ENCODE data around the gene MGMT. TPM values are rescaled to one million over a fixed set of nuclear protein-coding genes. Genes with fewer than 3 reads are reported as not detected.

The MGMT gene
- total and polyA plus RNA-seq, 9 of the 15 experiments (the other 6 are each of a cell fraction or from before 2014, with no cell fraction given), result 0.03 to 0.29 (median 0.11) TPM; not detected in 4

DNA sequence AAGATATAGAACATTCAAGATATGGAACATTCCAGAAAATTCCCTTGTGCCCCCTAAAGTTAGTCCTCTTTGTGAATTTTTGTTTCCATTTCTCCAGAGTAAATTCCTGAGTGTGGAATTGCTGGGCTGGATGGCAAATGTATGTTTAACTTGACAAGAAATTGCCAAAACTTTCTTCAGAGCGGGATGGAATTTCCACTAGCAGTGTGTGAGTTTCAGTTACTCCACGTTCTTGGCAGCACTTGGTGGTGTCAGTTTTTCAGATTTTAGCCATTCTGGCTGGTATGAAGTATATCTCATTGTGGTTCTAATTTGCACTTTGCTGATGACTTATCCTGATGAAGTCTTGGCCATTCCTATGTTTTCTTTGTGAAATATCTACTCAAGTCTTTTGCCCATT is 71.2 kb downstream of the MGMT start (continued):
- TF ChIP-seq, protein P1, sequence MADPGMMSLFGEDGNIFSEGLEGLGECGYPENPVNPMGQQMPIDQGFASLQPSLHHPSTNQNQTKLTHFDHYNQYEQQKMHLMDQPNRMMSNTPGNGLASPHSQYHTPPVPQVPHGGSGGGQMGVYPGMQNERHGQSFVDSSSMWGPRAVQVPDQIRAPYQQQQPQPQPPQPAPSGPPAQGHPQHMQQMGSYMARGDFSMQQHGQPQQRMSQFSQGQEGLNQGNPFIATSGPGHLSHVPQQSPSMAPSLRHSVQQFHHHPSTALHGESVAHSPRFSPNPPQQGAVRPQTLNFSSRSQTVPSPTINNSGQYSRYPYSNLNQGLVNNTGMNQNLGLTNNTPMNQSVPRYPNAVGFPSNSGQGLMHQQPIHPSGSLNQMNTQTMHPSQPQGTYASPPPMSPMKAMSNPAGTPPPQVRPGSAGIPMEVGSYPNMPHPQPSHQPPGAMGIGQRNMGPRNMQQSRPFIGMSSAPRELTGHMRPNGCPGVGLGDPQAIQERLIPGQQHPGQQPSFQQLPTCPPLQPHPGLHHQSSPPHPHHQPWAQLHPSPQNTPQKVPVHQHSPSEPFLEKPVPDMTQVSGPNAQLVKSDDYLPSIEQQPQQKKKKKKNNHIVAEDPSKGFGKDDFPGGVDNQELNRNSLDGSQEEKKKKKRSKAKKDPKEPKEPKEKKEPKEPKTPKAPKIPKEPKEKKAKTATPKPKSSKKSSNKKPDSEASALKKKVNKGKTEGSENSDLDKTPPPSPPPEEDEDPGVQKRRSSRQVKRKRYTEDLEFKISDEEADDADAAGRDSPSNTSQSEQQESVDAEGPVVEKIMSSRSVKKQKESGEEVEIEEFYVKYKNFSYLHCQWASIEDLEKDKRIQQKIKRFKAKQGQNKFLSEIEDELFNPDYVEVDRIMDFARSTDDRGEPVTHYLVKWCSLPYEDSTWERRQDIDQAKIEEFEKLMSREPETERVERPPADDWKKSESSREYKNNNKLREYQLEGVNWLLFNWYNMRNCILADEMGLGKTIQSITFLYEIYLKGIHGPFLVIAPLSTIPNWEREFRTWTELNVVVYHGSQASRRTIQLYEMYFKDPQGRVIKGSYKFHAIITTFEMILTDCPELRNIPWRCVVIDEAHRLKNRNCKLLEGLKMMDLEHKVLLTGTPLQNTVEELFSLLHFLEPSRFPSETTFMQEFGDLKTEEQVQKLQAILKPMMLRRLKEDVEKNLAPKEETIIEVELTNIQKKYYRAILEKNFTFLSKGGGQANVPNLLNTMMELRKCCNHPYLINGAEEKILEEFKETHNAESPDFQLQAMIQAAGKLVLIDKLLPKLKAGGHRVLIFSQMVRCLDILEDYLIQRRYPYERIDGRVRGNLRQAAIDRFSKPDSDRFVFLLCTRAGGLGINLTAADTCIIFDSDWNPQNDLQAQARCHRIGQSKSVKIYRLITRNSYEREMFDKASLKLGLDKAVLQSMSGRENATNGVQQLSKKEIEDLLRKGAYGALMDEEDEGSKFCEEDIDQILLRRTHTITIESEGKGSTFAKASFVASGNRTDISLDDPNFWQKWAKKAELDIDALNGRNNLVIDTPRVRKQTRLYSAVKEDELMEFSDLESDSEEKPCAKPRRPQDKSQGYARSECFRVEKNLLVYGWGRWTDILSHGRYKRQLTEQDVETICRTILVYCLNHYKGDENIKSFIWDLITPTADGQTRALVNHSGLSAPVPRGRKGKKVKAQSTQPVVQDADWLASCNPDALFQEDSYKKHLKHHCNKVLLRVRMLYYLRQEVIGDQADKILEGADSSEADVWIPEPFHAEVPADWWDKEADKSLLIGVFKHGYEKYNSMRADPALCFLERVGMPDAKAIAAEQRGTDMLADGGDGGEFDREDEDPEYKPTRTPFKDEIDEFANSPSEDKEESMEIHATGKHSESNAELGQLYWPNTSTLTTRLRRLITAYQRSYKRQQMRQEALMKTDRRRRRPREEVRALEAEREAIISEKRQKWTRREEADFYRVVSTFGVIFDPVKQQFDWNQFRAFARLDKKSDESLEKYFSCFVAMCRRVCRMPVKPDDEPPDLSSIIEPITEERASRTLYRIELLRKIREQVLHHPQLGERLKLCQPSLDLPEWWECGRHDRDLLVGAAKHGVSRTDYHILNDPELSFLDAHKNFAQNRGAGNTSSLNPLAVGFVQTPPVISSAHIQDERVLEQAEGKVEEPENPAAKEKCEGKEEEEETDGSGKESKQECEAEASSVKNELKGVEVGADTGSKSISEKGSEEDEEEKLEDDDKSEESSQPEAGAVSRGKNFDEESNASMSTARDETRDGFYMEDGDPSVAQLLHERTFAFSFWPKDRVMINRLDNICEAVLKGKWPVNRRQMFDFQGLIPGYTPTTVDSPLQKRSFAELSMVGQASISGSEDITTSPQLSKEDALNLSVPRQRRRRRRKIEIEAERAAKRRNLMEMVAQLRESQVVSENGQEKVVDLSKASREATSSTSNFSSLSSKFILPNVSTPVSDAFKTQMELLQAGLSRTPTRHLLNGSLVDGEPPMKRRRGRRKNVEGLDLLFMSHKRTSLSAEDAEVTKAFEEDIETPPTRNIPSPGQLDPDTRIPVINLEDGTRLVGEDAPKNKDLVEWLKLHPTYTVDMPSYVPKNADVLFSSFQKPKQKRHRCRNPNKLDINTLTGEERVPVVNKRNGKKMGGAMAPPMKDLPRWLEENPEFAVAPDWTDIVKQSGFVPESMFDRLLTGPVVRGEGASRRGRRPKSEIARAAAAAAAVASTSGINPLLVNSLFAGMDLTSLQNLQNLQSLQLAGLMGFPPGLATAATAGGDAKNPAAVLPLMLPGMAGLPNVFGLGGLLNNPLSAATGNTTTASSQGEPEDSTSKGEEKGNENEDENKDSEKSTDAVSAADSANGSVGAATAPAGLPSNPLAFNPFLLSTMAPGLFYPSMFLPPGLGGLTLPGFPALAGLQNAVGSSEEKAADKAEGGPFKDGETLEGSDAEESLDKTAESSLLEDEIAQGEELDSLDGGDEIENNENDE (IDR thresholded peaks at IDR 0.05; ENCODE audit: low read depth, low read length), result no peak
- no peak for TF ChIP-seq ASH1L (IDR thresholded peaks at IDR 0.05; ENCODE audit: borderline replicate concordance, low read depth, partially characterized antibody)
- no peak for TF ChIP-seq MTF1 (CRISPR knock-in tag; IDR thresholded peaks at IDR 0.05; ENCODE audit: borderline replicate concordance)
- TF ChIP-seq LARP7 (IDR thresholded peaks at IDR 0.05), result no peak
- TF ChIP-seq PRPF4 (IDR thresholded peaks at IDR 0.05; ENCODE audit: insufficient read depth, low read depth, low read length, poor library complexity, severe bottlenecking), result no peak
- TF ChIP-seq, protein P2, sequence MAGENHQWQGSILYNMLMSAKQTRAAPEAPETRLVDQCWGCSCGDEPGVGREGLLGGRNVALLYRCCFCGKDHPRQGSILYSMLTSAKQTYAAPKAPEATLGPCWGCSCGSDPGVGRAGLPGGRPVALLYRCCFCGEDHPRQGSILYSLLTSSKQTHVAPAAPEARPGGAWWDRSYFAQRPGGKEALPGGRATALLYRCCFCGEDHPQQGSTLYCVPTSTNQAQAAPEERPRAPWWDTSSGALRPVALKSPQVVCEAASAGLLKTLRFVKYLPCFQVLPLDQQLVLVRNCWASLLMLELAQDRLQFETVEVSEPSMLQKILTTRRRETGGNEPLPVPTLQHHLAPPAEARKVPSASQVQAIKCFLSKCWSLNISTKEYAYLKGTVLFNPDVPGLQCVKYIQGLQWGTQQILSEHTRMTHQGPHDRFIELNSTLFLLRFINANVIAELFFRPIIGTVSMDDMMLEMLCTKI (IDR thresholded peaks at IDR 0.05; ENCODE audit: partially characterized antibody), result no peak
- no peak for TF ChIP-seq ZNF780A (CRISPR knock-in tag; IDR thresholded peaks at IDR 0.05)
- no peak for TF ChIP-seq DIDO1 (tag; IDR thresholded peaks at IDR 0.05; ENCODE audit: low read depth)
- no peak for TF ChIP-seq ZNF717 (CRISPR knock-in tag; IDR thresholded peaks at IDR 0.05)
- TF ChIP-seq ZNF324 (CRISPR knock-in tag; IDR thresholded peaks at IDR 0.05), result no peak
- TF ChIP-seq ARHGAP35 (IDR thresholded peaks at IDR 0.05; ENCODE audit: partially characterized antibody), result no peak

Data from K562 (cell line).